ENCODE data around the gene ASB3.
"Not testable (repeated sequence)": the region's sequence is repeated elsewhere in the genome, so short reads cannot be mapped to it uniquely, and the experiment has no call there.

ASB3 gene

DNA sequence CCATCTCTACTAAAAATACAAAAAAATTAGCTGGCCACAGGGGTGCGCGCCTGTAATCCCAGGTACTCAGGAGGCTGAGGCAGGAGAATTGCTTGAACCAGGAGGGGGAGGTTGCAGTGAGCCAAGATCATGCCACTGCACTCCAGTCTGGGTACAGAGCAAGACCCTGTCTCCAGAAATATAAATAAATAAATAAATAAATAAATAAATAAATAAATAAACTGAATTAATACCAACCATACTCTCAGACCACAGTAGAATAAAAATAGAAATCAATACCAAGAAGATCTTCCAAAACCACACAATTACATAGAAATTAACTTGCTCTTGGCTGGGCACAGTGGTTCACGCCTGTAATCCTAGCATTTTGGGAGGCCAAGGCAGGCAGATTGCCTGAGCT is 65.8 kb downstream of the ASB3 start:
- H3K36me3 ChIP-seq (ENCODE audit: control insufficient read depth in 2 of 2, insufficient read depth in 1 of 2, low read length in 2 of 2); H3K9me3 ChIP-seq (ENCODE audit: control insufficient read depth, insufficient read depth, low read depth, low read length); H3K4me3 ChIP-seq (ENCODE audit: low read depth, low read length); H3K27ac ChIP-seq (ENCODE audit: extremely low read depth, low read depth, low read length); POLR2A ChIA-PET; H3K4me1 ChIP-seq (ENCODE audit: control insufficient read depth, insufficient read depth, low read length): not testable (repeated sequence)
- CTCF ChIA-PET = interaction anchor here (0.5 kb wide), 1 partner anchor 56 kb away, joined by 3 read pairs; no protein-coding TSS in a partner anchor
- TF ChIP-seq ZNF266 (tag by site-specific recombination; IDR thresholded peaks at IDR 0.05; ENCODE audit: low read depth) (peak; percentile 56; the same call in 1 of the 2 replicates), ZNF433 (tag by site-specific recombination; IDR thresholded peaks at IDR 0.05; ENCODE audit: low read depth) (0 out of 2 replicates have a peak, but pooled peaks have one; percentile 31), ZNF140 (tag by site-specific recombination; IDR thresholded peaks at IDR 0.05) (peak; percentile 52; the same call in 1 of the 2 replicates), ZNF654 (tag by site-specific recombination; IDR thresholded peaks at IDR 0.05; ENCODE audit: low read depth) (0 out of 2 replicates have a peak, but pooled peaks have one; percentile 15), ZNF394 (tag by site-specific recombination; IDR thresholded peaks at IDR 0.05; ENCODE audit: borderline replicate concordance) (peak; percentile 77; the same call in 1 of the 2 replicates), ZNF623 (tag by site-specific recombination; IDR thresholded peaks at IDR 0.05) (peak; percentile 50; the same call in 1 of the 2 replicates), ZBTB8A (tag by site-specific recombination; IDR thresholded peaks at IDR 0.05) (peak; percentile 57), ZNF404 (tag by site-specific recombination; IDR thresholded peaks at IDR 0.05) (peak; percentile 48; the same call in 1 of the 2 replicates), ZBTB21 (tag by site-specific recombination; IDR thresholded peaks at IDR 0.05) (0 out of 2 replicates have a peak, but pooled peaks have one; percentile 17), ZNF791 (tag by site-specific recombination; IDR thresholded peaks at IDR 0.05) (peak; percentile 41; the same call in 1 of the 2 replicates), ZNF555 (tag by site-specific recombination; conservative IDR thresholded peaks at IDR 0.05) (peak; percentile 56), ZNF560 (tag by site-specific recombination; IDR thresholded peaks at IDR 0.05; ENCODE audit: borderline replicate concordance) (peak; percentile 59; the same call in 1 of the 2 replicates), ZNF426 (tag by site-specific recombination; IDR thresholded peaks at IDR 0.05) (peak; percentile 71), ZNF510 (tag by site-specific recombination; IDR thresholded peaks at IDR 0.05; ENCODE audit: insufficient replicate concordance) (peak; percentile 38)
- TF ChIP-seq, protein P1, sequence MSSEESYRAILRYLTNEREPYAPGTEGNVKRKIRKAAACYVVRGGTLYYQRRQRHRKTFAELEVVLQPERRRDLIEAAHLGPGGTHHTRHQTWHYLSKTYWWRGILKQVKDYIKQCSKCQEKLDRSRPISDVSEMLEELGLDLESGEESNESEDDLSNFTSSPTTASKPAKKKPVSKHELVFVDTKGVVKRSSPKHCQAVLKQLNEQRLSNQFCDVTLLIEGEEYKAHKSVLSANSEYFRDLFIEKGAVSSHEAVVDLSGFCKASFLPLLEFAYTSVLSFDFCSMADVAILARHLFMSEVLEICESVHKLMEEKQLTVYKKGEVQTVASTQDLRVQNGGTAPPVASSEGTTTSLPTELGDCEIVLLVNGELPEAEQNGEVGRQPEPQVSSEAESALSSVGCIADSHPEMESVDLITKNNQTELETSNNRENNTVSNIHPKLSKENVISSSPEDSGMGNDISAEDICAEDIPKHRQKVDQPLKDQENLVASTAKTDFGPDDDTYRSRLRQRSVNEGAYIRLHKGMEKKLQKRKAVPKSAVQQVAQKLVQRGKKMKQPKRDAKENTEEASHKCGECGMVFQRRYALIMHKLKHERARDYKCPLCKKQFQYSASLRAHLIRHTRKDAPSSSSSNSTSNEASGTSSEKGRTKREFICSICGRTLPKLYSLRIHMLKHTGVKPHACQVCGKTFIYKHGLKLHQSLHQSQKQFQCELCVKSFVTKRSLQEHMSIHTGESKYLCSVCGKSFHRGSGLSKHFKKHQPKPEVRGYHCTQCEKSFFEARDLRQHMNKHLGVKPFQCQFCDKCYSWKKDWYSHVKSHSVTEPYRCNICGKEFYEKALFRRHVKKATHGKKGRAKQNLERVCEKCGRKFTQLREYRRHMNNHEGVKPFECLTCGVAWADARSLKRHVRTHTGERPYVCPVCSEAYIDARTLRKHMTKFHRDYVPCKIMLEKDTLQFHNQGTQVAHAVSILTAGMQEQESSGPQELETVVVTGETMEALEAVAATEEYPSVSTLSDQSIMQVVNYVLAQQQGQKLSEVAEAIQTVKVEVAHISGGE (tag by site-specific recombination; conservative IDR thresholded peaks at IDR 0.05; ENCODE audit: low read depth) = peak; percentile 71
- TF ChIP-seq, protein P2, sequence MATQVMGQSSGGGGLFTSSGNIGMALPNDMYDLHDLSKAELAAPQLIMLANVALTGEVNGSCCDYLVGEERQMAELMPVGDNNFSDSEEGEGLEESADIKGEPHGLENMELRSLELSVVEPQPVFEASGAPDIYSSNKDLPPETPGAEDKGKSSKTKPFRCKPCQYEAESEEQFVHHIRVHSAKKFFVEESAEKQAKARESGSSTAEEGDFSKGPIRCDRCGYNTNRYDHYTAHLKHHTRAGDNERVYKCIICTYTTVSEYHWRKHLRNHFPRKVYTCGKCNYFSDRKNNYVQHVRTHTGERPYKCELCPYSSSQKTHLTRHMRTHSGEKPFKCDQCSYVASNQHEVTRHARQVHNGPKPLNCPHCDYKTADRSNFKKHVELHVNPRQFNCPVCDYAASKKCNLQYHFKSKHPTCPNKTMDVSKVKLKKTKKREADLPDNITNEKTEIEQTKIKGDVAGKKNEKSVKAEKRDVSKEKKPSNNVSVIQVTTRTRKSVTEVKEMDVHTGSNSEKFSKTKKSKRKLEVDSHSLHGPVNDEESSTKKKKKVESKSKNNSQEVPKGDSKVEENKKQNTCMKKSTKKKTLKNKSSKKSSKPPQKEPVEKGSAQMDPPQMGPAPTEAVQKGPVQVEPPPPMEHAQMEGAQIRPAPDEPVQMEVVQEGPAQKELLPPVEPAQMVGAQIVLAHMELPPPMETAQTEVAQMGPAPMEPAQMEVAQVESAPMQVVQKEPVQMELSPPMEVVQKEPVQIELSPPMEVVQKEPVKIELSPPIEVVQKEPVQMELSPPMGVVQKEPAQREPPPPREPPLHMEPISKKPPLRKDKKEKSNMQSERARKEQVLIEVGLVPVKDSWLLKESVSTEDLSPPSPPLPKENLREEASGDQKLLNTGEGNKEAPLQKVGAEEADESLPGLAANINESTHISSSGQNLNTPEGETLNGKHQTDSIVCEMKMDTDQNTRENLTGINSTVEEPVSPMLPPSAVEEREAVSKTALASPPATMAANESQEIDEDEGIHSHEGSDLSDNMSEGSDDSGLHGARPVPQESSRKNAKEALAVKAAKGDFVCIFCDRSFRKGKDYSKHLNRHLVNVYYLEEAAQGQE (tag by site-specific recombination; IDR thresholded peaks at IDR 0.05) = peak; percentile 65; the same call in 1 of the 2 replicates
- TF ChIP-seq, protein P3, sequence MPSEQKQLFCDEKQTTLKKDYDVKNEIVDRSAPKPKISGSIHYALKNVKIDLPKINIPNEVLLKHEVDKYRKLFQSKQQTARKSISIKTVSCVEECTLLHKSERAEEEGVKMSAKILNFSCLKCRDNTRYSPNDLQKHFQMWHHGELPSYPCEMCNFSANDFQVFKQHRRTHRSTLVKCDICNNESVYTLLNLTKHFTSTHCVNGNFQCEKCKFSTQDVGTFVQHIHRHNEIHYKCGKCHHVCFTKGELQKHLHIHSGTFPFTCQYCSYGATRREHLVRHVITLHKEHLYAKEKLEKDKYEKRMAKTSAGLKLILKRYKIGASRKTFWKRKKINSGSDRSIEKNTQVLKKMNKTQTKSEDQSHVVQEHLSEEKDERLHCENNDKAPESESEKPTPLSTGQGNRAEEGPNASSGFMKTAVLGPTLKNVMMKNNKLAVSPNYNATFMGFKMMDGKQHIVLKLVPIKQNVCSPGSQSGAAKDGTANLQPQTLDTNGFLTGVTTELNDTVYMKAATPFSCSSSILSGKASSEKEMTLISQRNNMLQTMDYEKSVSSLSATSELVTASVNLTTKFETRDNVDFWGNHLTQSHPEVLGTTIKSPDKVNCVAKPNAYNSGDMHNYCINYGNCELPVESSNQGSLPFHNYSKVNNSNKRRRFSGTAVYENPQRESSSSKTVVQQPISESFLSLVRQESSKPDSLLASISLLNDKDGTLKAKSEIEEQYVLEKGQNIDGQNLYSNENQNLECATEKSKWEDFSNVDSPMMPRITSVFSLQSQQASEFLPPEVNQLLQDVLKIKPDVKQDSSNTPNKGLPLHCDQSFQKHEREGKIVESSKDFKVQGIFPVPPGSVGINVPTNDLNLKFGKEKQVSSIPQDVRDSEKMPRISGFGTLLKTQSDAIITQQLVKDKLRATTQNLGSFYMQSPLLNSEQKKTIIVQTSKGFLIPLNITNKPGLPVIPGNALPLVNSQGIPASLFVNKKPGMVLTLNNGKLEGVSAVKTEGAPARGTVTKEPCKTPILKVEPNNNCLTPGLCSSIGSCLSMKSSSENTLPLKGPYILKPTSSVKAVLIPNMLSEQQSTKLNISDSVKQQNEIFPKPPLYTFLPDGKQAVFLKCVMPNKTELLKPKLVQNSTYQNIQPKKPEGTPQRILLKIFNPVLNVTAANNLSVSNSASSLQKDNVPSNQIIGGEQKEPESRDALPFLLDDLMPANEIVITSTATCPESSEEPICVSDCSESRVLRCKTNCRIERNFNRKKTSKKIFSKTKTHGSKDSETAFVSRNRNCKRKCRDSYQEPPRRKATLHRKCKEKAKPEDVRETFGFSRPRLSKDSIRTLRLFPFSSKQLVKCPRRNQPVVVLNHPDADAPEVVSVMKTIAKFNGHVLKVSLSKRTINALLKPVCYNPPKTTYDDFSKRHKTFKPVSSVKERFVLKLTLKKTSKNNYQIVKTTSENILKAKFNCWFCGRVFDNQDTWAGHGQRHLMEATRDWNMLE (tag by site-specific recombination; conservative IDR thresholded peaks at IDR 0.05; ENCODE audit: low read depth) = peak; percentile 79

All from HEK293 (cell line).